Neural crest cell (in vitro differentiated cells): Measurements from ENCODE around the gene C15orf61. TPM values are rescaled to one million over a fixed set of nuclear protein-coding genes. Genes with fewer than 3 reads are reported as not detected.

Experiments
- DNase-seq: peaks from one replicate; pipeline ENCODE4 v3.0.0; 2021; ENCODE audit warnings: low read depth, mixed read lengths, low spot score
- H3K27ac Mint-ChIP-seq: one replicate; pipeline ENCODE4 v1.8.0; 2021; ENCODE audit warnings: mild to moderate bottlenecking, mixed read lengths; ENCODE audit not compliant: unreplicated experiment
- H3K27me3 Mint-ChIP-seq: 2 replicates; pipeline ENCODE4 v1.8.0; 2021; ENCODE audit warnings: low read depth, mild to moderate bottlenecking, mixed read lengths
- H3K36me3 Mint-ChIP-seq: 2 replicates; pipeline ENCODE4 v1.8.0; 2021; ENCODE audit warnings: low read depth, mild to moderate bottlenecking, mixed read lengths
- H3K4me1 Mint-ChIP-seq: 2 replicates; pipeline ENCODE4 v1.8.0; 2021; ENCODE audit warnings: mixed read lengths
- H3K4me3 Mint-ChIP-seq: one replicate; pipeline ENCODE4 v1.8.0; 2021; ENCODE audit warnings: mild to moderate bottlenecking, mixed read lengths
- H3K9me3 Mint-ChIP-seq: 2 replicates; pipeline ENCODE4 v1.8.0; 2021; ENCODE audit warnings: mixed read lengths
- total RNA-seq: library from RNA; stranded (reverse); gene quantifications from 2 replicates; pipeline ENCODE4 v1.2.1, GENCODE V29; 2021
- TF ChIP-seq, protein P1 (sequence below): fragments of 200-600 bp; sonication (generic); conservative IDR thresholded peaks from 2 replicates; pipeline ENCODE4 v1.5.0; 2021; ENCODE audit warnings: antibody characterized with exemption, mild to moderate bottlenecking

C15orf61 gene
- total RNA-seq, 1 donor from 2014 or later = 6.8 TPM

DNA sequence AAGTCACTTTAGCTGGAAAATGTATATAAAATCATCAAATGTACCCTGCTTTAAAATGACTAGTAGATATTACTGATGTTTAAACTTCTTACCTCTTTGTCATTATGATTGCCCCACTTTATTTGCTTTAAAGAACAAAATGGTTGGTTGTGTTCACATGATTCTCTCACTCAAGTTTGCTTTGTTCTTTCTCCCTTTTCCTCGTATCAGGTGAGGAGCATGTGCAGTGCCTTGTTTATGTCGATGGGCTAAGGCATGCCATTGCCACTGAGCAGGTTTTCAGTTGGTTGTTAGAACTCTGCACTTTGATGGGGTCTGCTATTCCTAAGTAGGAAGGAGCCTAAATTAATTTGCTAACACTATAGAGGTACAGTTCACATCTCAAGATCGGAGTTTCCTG is 26.9 kb downstream of the C15orf61 start:
- DNase-seq = no peak
- H3K4me1 Mint-ChIP-seq = peaks cover 53% of the 10 kb centered on the region
- no peaks in the 10 kb centered on the region for H3K27me3 Mint-ChIP-seq
- no peak overlapping the region for H3K27ac Mint-ChIP-seq
- no peak overlapping the region for H3K4me3 Mint-ChIP-seq
- H3K9me3 Mint-ChIP-seq = no peaks in the 10 kb centered on the region
- TF ChIP-seq, protein P1, sequence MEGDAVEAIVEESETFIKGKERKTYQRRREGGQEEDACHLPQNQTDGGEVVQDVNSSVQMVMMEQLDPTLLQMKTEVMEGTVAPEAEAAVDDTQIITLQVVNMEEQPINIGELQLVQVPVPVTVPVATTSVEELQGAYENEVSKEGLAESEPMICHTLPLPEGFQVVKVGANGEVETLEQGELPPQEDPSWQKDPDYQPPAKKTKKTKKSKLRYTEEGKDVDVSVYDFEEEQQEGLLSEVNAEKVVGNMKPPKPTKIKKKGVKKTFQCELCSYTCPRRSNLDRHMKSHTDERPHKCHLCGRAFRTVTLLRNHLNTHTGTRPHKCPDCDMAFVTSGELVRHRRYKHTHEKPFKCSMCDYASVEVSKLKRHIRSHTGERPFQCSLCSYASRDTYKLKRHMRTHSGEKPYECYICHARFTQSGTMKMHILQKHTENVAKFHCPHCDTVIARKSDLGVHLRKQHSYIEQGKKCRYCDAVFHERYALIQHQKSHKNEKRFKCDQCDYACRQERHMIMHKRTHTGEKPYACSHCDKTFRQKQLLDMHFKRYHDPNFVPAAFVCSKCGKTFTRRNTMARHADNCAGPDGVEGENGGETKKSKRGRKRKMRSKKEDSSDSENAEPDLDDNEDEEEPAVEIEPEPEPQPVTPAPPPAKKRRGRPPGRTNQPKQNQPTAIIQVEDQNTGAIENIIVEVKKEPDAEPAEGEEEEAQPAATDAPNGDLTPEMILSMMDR = no peak
- H3K36me3 Mint-ChIP-seq = peaks cover 3% of the 10 kb centered on the region

DNA sequence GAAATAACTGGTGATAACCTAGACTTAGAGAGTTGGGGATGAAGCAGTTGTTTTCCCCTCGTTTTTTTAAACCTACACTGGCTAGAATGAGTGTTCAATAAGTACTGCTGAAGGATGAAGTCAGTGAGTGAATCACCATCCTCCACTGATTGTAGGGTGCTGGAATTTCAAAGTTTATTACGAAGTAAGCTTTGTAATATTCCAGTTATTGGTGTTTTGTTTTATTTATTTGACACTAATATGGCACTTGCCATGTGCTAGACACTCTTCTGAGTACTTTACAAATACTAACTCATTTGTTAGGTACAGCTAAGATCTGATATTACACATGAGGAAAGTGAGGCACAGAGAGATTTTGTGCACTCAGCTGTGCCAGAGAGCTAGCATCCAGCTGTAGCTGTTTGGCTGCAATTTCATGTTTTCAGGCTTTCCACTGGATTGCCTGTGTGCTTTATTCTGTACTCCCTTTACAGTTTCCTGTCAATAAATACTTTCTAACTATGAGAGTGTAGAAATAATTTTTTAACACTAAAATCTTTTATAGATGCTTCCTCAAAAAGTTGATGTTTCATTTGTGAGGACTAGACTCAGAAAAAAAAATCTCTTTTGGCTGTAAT is 27.4 kb downstream of the C15orf61 start:
- Mint-ChIP-seq H3K36me3 (peaks cover 3% of the 10 kb centered on the region), H3K9me3 (no peaks in the 10 kb centered on the region), H3K4me1 (peaks cover 48% of the 10 kb centered on the region), H3K27ac (no peak overlapping the region), H3K4me3 (peak overlapping the region; percentile 56), H3K27me3 (no peaks in the 10 kb centered on the region)
- TF ChIP-seq, protein P1 = no peak
- DNase-seq = no peak

DNA sequence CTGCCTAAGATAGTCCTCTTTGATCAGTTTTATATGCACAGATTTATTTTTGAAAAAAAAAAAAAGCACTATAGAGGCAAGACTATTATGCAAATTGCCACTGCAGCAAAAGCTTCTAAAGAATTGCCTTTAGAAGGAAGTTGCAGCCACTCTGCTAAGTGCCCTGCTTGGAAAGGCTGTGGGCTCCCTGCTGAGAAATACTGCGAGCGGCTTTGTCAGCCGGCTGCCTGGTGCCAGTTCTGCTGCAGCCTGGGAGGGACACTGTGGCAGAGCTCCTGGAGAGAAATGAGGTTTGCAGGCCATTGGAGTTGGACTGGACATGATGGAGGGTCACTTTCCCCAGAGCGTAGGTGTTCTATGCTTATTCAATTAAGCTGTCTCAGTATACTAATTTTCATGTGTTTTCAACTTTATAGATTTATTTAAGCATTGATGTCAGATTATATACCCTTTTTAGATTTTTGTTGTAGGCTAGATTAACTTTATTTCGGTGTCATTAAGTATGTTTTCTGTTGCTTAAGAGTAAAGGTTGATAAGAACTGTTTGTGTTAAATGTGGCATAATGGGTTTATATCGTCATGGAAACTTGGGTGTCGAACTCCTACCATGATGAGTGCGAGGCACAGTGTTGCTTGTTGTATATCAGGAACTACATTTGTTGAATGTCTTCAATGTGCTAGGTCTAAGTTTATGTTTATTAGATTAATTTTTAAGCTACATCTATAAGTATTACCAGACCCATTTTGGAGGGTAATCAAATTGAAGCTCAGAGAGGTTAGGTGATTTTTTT is 28.1 kb downstream of the C15orf61 start:
- DNase-seq = peak; percentile 21
- peak overlapping the region; percentile 84 for H3K27ac Mint-ChIP-seq

DNA sequence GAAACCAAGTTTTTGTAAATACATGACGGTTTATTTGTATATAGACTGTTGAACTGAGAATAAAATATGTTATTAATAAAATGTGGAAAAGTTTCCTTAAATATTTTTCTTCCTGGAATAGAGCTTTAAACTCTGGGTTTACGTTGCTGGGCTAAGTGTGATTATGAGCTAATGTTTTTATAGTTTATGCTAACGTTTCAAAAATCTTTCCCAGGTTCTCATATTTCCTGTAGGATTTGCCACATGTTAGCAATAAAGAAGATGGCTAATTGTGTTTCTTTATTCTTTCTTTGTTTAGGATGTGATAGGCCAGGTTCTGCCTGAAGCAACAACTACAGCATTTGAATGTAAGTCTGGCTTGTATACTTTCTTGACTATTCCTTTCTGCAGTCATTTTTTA is 28.8 kb downstream of the C15orf61 start:
- Mint-ChIP-seq H3K27me3 (no peaks in the 10 kb centered on the region), H3K36me3 (peaks cover 6% of the 10 kb centered on the region), H3K4me1 (peaks cover 34% of the 10 kb centered on the region), H3K9me3 (no peaks in the 10 kb centered on the region), H3K4me3 (peak overlapping the region; percentile 51), H3K27ac (no peak overlapping the region)
- DNase-seq = no peak
- TF ChIP-seq, protein P1 = no peak

More for the DNA sequence above, 28.1 kb downstream of the C15orf61 start:
- Mint-ChIP-seq H3K27me3 (no peaks in the 10 kb centered on the region), H3K36me3 (peaks cover 3% of the 10 kb centered on the region), H3K9me3 (no peaks in the 10 kb centered on the region), H3K4me3 (peak overlapping the region; percentile 56), H3K4me1 (peaks cover 41% of the 10 kb centered on the region)
- TF ChIP-seq, protein P1 = no peak

DNA sequence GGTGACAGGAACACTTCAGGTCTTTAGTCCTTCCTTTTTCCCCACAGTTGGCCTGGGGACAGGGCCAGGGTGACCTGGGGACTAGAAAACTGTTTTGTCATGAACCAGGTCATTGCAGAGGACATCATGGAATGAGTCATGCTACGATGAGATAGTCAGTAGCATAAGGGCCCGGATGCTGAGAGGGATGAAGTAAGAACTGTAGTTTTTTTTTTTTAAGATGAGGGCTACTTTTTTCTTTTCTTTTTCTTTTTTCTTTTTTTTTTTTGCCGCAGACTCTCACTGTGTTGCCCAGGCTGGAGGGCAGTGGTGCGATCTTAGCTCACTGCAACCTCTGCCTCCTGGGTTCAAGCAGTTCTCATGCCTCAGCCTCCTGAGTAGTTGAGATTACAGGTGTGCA is 29.6 kb downstream of the C15orf61 start:
- DNase-seq = no peak
- TF ChIP-seq, protein P1 = no peak
- H3K4me1 Mint-ChIP-seq = peaks cover 28% of the 10 kb centered on the region
- no peaks in the 10 kb centered on the region for H3K9me3 Mint-ChIP-seq
- no peaks in the 10 kb centered on the region for H3K27me3 Mint-ChIP-seq
- H3K36me3 Mint-ChIP-seq = peaks cover 9% of the 10 kb centered on the region
- H3K4me3 Mint-ChIP-seq = no peak overlapping the region
- H3K27ac Mint-ChIP-seq = no peak overlapping the region
